ENCODE data around the gene ACER3. TPM values are rescaled to one million over a fixed set of nuclear protein-coding genes. Genes with fewer than 3 reads are reported as not detected.

Gene ACER3
- polyA plus RNA-seq, 1 donor from 2014 or later: 14.9 TPM

DNA sequence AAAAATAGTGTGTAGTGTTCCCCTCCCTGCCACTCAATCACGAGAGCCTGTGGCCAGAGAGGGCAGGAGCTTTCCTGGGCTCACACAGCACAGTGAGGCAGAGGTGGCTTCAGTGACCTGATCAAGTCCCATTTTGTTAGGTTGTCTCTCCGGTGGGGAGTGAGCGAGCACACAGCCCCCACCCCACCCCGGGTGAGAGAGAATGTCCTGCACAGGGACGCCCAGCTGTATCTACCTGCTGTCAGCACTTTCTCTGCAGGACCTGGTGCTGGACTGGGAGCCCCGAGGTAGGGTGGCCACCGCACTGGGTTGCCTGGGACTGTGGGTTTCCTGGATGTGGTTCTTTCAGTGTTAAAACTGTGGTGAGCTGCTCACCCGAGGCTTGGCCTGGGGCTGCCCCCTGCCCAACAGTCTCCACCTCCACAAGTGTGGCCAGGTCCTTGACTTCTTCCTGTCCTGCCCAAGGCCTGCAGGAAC lies 212.2 kb downstream of the ACER3 start:
- Histone ChIP-seq H3F3A (ENCODE audit: insufficient read depth, low read length, poor library complexity, severe bottlenecking) (no peaks in the 10 kb centered on the region), H3K27ac (ENCODE audit: low read length) (no peak overlapping the region), H3K9me2 (ENCODE audit: insufficient read depth, low read length) (no peaks in the 10 kb centered on the region), H3K27me3 (ENCODE audit: insufficient read depth, low read depth, low read length) (no peaks in the 10 kb centered on the region), H2AFZ (ENCODE audit: low read depth, low read length) (no peak overlapping the region), H4K20me1 (ENCODE audit: insufficient read depth) (no peaks in the 10 kb centered on the region), H3K79me2 (replicated peaks; ENCODE audit: insufficient read depth, low read length) (no peaks in the 10 kb centered on the region), H3K36me3 (ENCODE audit: insufficient read depth, low read length) (no peaks in the 10 kb centered on the region), H3K4me3 (ENCODE audit: low read length) (no peak overlapping the region), H3K9ac (ENCODE audit: low read length) (no peak overlapping the region), H3K4me2 (ENCODE audit: low read length) (no peak overlapping the region), H3K9me3 (ENCODE audit: low read length) (peaks cover 1% of the 10 kb centered on the region)
- TF ChIP-seq MXI1 (conservative IDR thresholded peaks at IDR 0.05; ENCODE audit: poor library complexity, severe bottlenecking) (no peak), SMC3 (conservative IDR thresholded peaks at IDR 0.05; ENCODE audit: poor library complexity) (no peak), RAD21 (conservative IDR thresholded peaks at IDR 0.05) (no peak), TAF1 (IDR thresholded peaks at IDR 0.05; ENCODE audit: low read depth) (no peak), EZH2 (IDR thresholded peaks at IDR 0.05; ENCODE audit: borderline replicate concordance, insufficient read depth, low read length, poor library complexity, severe bottlenecking) (no peak), EP300 (conservative IDR thresholded peaks at IDR 0.05; ENCODE audit: poor library complexity, severe bottlenecking) (no peak), POLR2AphosphoS5 (IDR thresholded peaks at IDR 0.05) (no peak)
- TF ChIP-seq, protein P1, sequence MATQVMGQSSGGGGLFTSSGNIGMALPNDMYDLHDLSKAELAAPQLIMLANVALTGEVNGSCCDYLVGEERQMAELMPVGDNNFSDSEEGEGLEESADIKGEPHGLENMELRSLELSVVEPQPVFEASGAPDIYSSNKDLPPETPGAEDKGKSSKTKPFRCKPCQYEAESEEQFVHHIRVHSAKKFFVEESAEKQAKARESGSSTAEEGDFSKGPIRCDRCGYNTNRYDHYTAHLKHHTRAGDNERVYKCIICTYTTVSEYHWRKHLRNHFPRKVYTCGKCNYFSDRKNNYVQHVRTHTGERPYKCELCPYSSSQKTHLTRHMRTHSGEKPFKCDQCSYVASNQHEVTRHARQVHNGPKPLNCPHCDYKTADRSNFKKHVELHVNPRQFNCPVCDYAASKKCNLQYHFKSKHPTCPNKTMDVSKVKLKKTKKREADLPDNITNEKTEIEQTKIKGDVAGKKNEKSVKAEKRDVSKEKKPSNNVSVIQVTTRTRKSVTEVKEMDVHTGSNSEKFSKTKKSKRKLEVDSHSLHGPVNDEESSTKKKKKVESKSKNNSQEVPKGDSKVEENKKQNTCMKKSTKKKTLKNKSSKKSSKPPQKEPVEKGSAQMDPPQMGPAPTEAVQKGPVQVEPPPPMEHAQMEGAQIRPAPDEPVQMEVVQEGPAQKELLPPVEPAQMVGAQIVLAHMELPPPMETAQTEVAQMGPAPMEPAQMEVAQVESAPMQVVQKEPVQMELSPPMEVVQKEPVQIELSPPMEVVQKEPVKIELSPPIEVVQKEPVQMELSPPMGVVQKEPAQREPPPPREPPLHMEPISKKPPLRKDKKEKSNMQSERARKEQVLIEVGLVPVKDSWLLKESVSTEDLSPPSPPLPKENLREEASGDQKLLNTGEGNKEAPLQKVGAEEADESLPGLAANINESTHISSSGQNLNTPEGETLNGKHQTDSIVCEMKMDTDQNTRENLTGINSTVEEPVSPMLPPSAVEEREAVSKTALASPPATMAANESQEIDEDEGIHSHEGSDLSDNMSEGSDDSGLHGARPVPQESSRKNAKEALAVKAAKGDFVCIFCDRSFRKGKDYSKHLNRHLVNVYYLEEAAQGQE (IDR thresholded peaks at IDR 0.05; ENCODE audit: borderline replicate concordance): no peak
- TF ChIP-seq, protein P2, sequence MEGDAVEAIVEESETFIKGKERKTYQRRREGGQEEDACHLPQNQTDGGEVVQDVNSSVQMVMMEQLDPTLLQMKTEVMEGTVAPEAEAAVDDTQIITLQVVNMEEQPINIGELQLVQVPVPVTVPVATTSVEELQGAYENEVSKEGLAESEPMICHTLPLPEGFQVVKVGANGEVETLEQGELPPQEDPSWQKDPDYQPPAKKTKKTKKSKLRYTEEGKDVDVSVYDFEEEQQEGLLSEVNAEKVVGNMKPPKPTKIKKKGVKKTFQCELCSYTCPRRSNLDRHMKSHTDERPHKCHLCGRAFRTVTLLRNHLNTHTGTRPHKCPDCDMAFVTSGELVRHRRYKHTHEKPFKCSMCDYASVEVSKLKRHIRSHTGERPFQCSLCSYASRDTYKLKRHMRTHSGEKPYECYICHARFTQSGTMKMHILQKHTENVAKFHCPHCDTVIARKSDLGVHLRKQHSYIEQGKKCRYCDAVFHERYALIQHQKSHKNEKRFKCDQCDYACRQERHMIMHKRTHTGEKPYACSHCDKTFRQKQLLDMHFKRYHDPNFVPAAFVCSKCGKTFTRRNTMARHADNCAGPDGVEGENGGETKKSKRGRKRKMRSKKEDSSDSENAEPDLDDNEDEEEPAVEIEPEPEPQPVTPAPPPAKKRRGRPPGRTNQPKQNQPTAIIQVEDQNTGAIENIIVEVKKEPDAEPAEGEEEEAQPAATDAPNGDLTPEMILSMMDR (IDR thresholded peaks at IDR 0.05; ENCODE audit: poor library complexity, severe bottlenecking): no peak

DNA sequence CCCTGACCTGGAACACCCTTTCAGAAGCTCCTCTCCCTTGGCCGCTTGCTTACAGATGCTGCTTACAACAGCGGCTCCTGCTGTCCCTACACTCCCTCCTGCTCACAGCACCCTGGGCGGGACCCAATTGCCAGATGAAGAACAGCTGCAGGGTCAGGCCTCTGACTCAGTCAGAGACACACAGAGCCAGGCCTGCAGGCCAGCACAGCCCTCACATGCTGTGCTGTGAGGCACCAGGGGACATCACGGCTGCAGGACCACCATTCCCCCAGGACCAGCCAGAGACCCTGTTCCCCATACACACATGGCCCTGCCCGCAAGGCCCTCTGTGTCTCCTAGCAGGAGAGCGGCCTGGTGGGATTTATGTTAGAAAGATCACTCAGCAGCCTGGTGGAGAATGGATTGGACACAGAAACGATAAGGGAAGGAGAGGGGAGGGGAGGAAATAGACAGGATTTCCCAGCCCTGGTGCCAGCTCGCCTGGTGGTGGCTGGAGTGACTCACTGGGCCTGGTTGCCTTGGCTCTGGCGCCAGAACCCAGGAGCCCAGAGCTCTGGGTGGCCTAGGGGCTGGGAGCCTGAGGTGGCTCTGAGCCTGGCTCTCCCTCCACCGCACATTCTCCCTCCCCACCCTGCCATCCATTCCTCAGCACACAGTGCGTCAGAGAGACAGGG lies 212.7 kb downstream of the ACER3 start:
- Histone ChIP-seq H3K4me2 (ENCODE audit: low read length) (no peak overlapping the region), H3F3A (ENCODE audit: insufficient read depth, low read length, poor library complexity, severe bottlenecking) (no peaks in the 10 kb centered on the region), H3K9me3 (ENCODE audit: low read length) (peaks cover 7% of the 10 kb centered on the region), H3K27me3 (ENCODE audit: insufficient read depth, low read depth, low read length) (no peaks in the 10 kb centered on the region), H3K79me2 (replicated peaks; ENCODE audit: insufficient read depth, low read length) (no peaks in the 10 kb centered on the region), H3K27ac (ENCODE audit: low read length) (no peak overlapping the region), H3K36me3 (ENCODE audit: insufficient read depth, low read length) (no peaks in the 10 kb centered on the region), H2AFZ (ENCODE audit: low read depth, low read length) (no peak overlapping the region), H3K4me3 (ENCODE audit: low read length) (no peak overlapping the region), H4K20me1 (ENCODE audit: insufficient read depth) (no peaks in the 10 kb centered on the region), H3K9me2 (ENCODE audit: insufficient read depth, low read length) (no peaks in the 10 kb centered on the region), H3K9ac (ENCODE audit: low read length) (no peak overlapping the region)
- TF ChIP-seq POLR2AphosphoS5 (IDR thresholded peaks at IDR 0.05) (no peak), EP300 (conservative IDR thresholded peaks at IDR 0.05; ENCODE audit: poor library complexity, severe bottlenecking) (no peak), SMC3 (conservative IDR thresholded peaks at IDR 0.05; ENCODE audit: poor library complexity) (no peak), MXI1 (conservative IDR thresholded peaks at IDR 0.05; ENCODE audit: poor library complexity, severe bottlenecking) (no peak), TAF1 (IDR thresholded peaks at IDR 0.05; ENCODE audit: low read depth) (no peak), RAD21 (conservative IDR thresholded peaks at IDR 0.05) (no peak), EZH2 (IDR thresholded peaks at IDR 0.05; ENCODE audit: borderline replicate concordance, insufficient read depth, low read length, poor library complexity, severe bottlenecking) (no peak)
- TF ChIP-seq, protein P1 (IDR thresholded peaks at IDR 0.05; ENCODE audit: borderline replicate concordance): no peak
- TF ChIP-seq, protein P2 (IDR thresholded peaks at IDR 0.05; ENCODE audit: poor library complexity, severe bottlenecking): no peak
